Stimulated activated CD4-positive, alpha-beta T cell treated with anti-CD3 and anti-CD28 coated beads, Interleukin-1b, Interleukin-23, amount 100 ng/mL, for 24 hours (primary cell): ENCODE results near the gene TNFRSF9.
A peak's percentile ranks its signal among the peaks of the same experiment; 100 is the strongest.
"Not testable (repeated sequence)": the region's sequence is repeated elsewhere in the genome, so short reads cannot be mapped to it uniquely, and the experiment has no call there.

Experiments
- DNase-seq, 4 experiments: peaks; one replicate each; pipeline ENCODE4 v3.0.0-alpha.2; 2020; ENCODE audit warnings: low read depth in 4 of 4, low spot score in 1 of 4

The TNFRSF9 gene

DNA sequence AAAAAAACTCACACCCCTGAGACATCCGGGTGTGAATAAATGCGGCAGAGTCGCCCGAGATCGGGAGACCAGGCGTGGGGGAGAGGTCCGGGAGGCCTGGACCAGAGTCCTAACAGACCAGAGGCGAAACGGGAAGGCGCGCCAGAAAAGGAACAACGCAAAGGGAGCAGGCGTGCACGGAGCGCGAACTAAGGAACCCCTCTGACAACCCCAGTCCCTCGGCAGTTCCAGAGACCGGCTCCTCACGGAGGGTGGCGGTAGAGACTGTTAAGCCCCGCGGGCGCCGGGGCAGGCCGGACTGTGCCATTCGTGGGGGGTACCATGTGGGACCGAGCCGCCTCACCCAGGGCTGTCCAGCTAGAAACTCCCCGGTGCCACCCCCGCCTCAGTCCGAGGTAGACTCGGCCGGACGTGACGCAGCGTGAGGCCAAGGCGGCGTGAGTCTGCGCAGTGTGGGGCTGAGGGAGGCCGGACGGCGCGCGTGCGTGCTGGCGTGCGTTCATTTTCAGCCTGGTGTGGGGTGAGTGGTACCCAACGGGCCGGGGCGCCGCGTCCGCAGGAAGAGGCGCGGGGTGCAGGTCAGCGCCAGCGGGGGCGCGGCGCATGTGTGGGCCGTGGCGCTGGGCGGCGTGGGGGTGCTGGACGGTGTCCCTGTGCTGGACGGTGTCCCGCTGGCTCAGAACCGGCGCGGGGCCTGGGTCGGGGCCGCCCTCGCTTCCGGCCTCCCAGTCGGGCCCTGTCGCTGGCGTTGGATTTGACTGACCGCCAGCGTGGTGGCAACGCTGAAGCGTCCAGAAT lies 20.8 kb upstream of the TNFRSF9 start, which contains the start of gene PARK7:
Gene PARK7, plus strand, starts transcription at position 496 of the 798 bp plus-strand sequence. CDS start 1,075 bp downstream, outside the sequence.
- peak; percentile 98 to 100 (median 100) for DNase-seq

- no peak for DNase-seq
These were observed 20.2 kb upstream of the TNFRSF9 start for GRCh38 chr1:7960867-7961215.

DNA sequence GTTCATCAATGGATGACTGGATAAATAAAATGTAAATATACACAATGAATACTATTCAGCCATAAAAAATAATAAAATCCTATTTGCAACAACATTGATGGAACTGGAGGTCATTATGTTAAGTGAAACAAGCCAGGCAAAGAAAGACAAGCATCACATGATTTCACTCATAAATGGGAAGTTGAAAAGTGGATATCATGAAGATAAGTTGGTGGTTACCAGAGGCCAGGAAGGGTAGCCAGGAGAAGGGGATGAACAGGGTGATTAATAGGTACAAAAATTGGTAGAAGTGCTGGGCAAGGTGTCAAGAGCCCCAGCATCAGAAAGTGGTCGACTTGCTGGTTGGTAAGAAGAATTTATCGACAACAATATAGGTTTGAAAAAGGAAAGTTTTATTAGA lies 19.5 kb upstream of the TNFRSF9 start:
- no peak for DNase-seq

GRCh38 chr1:7956218-7957032 lies 15.8 kb upstream of the TNFRSF9 start:
- no peak for DNase-seq

- DNase-seq = no peak
These were observed 14.0 kb upstream of the TNFRSF9 start for GRCh38 chr1:7954683-7955082.

DNA sequence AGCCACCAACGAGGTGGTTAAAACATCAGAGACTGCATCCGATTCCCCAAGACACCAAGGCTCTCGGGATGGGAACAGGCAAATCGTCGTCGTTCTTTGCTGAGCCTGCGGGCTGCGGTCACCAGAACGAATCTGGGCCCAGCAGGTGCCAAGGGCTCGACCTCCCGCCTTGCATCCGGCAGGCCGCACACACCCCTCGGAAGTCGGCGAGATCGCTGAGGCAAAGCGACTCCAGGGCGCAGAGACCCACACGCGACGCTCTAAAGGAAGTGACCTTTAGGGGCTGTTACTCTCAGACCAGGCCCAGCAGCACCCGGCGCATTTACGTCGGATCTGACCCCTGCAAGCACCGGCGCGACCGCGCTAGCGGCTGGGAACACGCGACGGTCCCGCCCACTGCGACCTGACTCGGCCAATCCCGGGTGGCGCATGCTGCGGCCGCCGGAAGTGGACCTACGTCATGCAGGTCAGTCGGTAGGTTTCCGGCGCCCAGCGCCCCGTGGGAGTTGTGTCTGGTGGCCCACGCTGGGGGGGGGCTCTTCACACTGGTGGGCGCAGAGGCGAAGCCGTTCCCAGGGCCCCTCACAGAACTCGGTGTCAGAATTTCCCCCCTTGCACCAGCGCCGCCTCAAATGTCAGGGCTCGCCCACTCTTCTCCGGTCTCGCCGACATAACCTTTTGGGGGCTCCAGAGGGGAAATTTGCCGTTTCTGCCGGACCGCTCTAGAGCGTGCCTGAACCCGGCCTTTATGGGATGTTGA lies 13.4 kb upstream of the TNFRSF9 start:
- DNase-seq = peak; percentile 57 to 87 (median 69)

GRCh38 chr1:7952791-7953190 lies 12.2 kb upstream of the TNFRSF9 start:
- not testable (repeated sequence) for DNase-seq

DNA sequence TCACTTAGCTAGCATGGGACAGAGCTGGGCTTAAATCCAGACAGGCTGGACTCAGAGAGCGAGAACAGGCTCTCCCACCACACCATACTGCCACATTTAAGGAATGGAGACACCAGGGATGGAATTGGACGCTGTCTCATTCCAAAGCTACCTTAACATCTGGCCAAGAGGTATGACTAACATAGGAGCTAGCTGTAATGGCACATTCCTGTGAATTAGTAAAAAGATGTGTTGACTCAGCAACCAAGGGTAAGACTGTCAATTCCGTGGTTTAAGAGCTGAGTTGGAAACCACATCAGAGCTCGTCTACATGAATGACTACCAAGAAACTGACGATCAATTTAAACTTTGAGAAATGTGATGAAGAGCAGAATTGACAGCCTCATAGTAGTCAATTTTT lies 8.3 kb upstream of the TNFRSF9 start:
- DNase-seq = no peak

DNA sequence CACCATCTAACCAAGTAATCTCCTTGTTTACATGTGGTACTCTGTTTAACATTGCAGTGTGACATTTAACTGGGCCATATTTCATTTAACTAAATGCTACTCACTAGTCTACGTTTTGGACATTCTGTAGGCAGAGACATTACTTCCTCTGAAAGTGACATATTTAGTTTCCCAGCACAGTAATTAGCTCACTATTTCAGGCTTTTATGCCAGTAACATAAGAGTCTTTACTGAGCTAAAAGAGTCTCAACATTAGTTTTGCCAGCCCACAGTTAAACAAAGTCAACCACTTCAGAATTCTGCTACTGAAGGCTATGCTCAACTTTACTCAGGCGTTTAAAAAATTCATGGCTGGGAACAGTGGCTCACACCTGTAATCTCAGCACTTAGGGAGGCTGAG lies 2.6 kb upstream of the TNFRSF9 start:
- no peak for DNase-seq

DNA sequence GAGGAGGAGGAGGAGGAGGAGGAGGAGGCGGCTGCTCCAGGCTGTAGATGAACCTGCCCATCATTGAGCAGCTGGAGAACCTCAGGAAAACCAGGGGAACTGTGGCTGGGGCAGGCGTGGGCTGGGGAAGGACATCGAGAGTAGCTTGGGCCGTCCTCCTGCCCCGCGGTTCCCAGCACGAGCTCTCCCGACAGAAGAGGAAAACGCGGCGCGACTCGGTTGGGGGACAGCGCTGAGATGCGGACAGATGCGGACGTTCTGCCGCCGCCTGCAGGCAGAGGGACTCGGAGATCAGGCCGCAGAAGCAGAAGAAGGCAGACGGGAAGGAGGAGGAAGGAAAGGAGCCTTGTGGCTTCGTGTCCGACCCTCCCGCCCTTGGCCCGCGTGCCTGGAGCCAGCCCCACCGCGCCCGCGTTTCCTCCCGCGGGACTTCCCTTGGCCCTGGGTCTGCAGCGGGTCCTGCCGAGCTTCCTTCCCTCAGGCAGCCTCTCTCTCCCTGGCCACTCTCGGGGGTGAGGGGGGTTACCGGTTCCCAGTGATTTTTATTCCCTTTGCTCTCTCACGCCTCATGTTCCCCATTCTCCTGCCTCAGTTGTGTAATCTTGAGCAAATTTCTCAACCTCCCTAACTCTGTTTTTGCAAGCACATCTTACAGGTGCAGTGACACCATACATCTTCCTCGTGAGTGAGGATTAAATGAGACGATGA lies 1.7 kb upstream of the TNFRSF9 start:
- DNase-seq = no peak

- no peak for DNase-seq
These were observed 776 bp upstream of the TNFRSF9 start for GRCh38 chr1:7941437-7941793.

GRCh38 chr1:7940034-7940433 lies 605 bp downstream of the TNFRSF9 start:
- no peak for DNase-seq

DNA sequence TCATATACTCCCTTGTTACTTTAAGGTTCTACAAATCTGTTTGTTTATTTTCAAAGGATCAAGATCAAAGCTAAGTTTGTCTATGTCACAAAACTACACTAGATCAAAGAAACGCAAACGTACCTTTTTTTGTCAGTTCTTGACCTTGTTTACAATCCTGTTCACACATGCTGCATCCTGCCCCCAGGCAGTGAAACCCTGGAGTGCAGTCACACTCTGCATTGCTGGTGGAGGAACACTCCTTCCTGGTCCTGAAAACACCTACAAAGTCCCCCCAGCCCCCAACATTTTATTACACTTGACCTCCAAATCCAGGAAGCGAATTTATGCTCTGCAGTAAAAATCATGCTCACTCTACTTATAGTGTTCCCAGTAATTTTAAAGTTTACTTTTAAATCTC lies 2.6 kb downstream of the TNFRSF9 start:
- no peak for DNase-seq

DNA sequence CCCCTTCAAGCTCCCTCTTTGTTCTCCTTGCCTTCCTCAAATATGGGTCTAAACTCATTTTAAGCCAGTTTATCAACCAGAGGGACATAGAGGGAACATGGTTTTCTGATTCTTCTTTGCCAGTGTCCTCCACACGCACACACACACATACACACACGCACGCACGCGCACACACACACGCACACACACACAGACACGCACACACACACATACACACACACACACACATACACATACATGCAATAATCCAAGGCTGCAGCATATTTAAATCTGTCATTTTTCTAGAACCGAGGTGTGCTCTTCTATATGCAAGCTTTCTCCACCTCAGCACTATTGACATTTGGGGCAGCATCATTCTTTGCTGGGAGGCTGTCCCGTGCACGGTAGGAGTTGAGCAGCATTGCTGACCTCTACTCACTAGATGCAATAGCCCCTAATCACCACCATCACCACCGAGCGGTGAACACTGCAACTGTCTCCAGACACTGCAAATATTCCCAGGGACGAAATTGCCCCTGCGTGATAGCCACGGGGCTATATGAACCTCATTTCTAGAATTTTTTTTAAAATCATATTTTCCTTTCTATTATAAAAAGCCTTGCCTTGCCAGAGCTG lies 8.0 kb downstream of the TNFRSF9 start:
- DNase-seq = no peak

GRCh38 chr1:7931446-7931812 lies 9.2 kb downstream of the TNFRSF9 start:
- DNase-seq = no peak

- no peak for DNase-seq
These were observed 9.8 kb downstream of the TNFRSF9 start for GRCh38 chr1:7930645-7931445.

GRCh38 chr1:7929637-7930036 lies 11.0 kb downstream of the TNFRSF9 start:
- DNase-seq = no peak

DNA sequence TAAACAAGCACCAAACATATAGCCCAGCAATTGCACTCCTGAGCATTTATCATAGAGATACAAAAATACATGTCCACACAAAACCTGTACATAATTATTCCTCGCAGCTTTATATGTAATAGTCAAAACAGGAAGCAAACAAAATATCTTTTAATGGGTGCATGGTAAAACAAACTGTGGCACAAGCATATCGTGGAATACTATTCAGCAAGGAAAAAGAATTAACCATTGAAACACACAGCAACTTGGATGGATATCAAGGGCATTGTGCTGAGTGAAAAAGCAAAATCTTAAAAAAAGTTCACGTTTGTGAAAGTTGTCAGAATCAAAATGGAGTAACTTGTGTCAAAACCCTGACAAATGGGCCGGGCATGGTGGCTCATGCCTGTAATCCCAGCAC lies 12.4 kb downstream of the TNFRSF9 start:
- DNase-seq = no peak

GRCh38 chr1:7927061-7927460 lies 13.6 kb downstream of the TNFRSF9 start:
- not testable (repeated sequence) for DNase-seq

GRCh38 chr1:7922301-7922700 lies 18.3 kb downstream of the TNFRSF9 start:
- DNase-seq = no peak
